H9 (cell line): ENCODE data around the gene PA2G4. TPM values are rescaled to one million over a fixed set of nuclear protein-coding genes. Genes with fewer than 3 reads are reported as not detected.

ENCODE experiments used
- DNase-seq: peaks from one replicate; pipeline ENCODE4 v3.0.0-alpha.2; 2017
- H2AFZ ChIP-seq: one replicate; pipeline ENCODE4 v1.6.1; 2013; ENCODE audit warnings: mild to moderate bottlenecking, low read length, control low read depth, moderate library complexity
- H2AK5ac ChIP-seq: 2 replicates; pipeline ENCODE4 v1.6.1; 2013; ENCODE audit warnings: low read length, control low read depth, mixed read lengths; ENCODE audit not compliant: insufficient read length
- H2BK120ac ChIP-seq: one replicate; pipeline ENCODE4 v1.6.1; 2013; ENCODE audit warnings: low read depth, mild to moderate bottlenecking, low read length, control low read depth, inconsistent platforms; ENCODE audit not compliant: poor library complexity, severe bottlenecking
- H2BK12ac ChIP-seq: 2 replicates; pipeline ENCODE4 v1.6.1; 2013; ENCODE audit warnings: low read length, control low read depth, mixed read lengths, low read depth; ENCODE audit not compliant: insufficient read length
- H2BK15ac ChIP-seq: 2 replicates; pipeline ENCODE4 v1.6.1; 2013; ENCODE audit warnings: low read depth, low read length, control low read depth
- H2BK20ac ChIP-seq: one replicate; pipeline ENCODE4 v1.6.1; 2013; ENCODE audit warnings: low read depth, mild to moderate bottlenecking, low read length, control low read depth, inconsistent platforms; ENCODE audit not compliant: poor library complexity, severe bottlenecking
- H2BK5ac ChIP-seq: 2 replicates; pipeline ENCODE4 v1.6.1; 2013; ENCODE audit warnings: low read length, control low read depth, mixed read lengths; ENCODE audit not compliant: insufficient read length
- H3K14ac ChIP-seq: 2 replicates; pipeline ENCODE4 v1.6.1; 2013; ENCODE audit warnings: low read length, control low read depth; ENCODE audit not compliant: insufficient read depth
- H3K18ac ChIP-seq: 2 replicates; pipeline ENCODE4 v1.6.1; 2013; ENCODE audit warnings: low read depth, mild to moderate bottlenecking, mixed read lengths, low read length, control low read depth; ENCODE audit not compliant: insufficient read length
- H3K23ac ChIP-seq: 2 replicates; pipeline ENCODE4 v1.6.1; 2013; ENCODE audit warnings: low read length, control low read depth, mixed read lengths, low read depth; ENCODE audit not compliant: insufficient read length
- H3K23me2 ChIP-seq: 2 replicates; pipeline ENCODE4 v1.6.1; 2013; ENCODE audit warnings: low read depth, mild to moderate bottlenecking, mixed read lengths, low read length, control low read depth; ENCODE audit not compliant: insufficient read length, poor library complexity, severe bottlenecking
- H3K27ac ChIP-seq: 2 replicates; pipeline ENCODE4 v1.5.1; 2013; ENCODE audit warnings: low read length, control low read depth, mixed read lengths, low read depth; ENCODE audit not compliant: insufficient read length
- H3K27me3 ChIP-seq: 2 replicates; pipeline ENCODE4 v1.6.1; 2013; ENCODE audit warnings: low read length, control low read depth, inconsistent platforms; ENCODE audit not compliant: insufficient read depth
- H3K4ac ChIP-seq: 2 replicates; pipeline ENCODE4 v1.6.1; 2013; ENCODE audit warnings: low read depth, mild to moderate bottlenecking, control low read depth, inconsistent platforms, low read length, moderate library complexity
- H3K4me1 ChIP-seq: 2 replicates; pipeline ENCODE4 v1.6.1; 2013; ENCODE audit warnings: low read length, control low read depth, inconsistent platforms; ENCODE audit not compliant: insufficient read depth
- H3K4me2 ChIP-seq: 2 replicates; pipeline ENCODE4 v1.6.1; 2013; ENCODE audit warnings: low read length, control low read depth, mixed read lengths; ENCODE audit not compliant: insufficient read length, insufficient read depth
- H3K56ac ChIP-seq: 2 replicates; pipeline ENCODE4 v1.6.1; 2013; ENCODE audit warnings: low read depth, mild to moderate bottlenecking, mixed read lengths, low read length, control low read depth; ENCODE audit not compliant: insufficient read length
- H3K79me1 ChIP-seq: 2 replicates; pipeline ENCODE4 v1.6.1; 2013; ENCODE audit warnings: low read depth, mild to moderate bottlenecking, moderate library complexity, low read length, control low read depth, inconsistent platforms; ENCODE audit not compliant: insufficient read depth, poor library complexity, severe bottlenecking
- H3K79me2 ChIP-seq: 2 replicates; pipeline ENCODE4 v1.6.1; 2013; ENCODE audit warnings: low read length, control low read depth, inconsistent platforms; ENCODE audit not compliant: insufficient read depth
- H3K9ac ChIP-seq: 2 replicates; pipeline ENCODE4 v1.6.1; 2013; ENCODE audit warnings: low read length, control low read depth, mixed read lengths; ENCODE audit not compliant: insufficient read length; ENCODE audit errors: extremely low read depth
- H3K9me3 ChIP-seq: one replicate; pipeline ENCODE4 v1.6.1; 2013; ENCODE audit warnings: low read depth, low read length, inconsistent platforms; ENCODE audit not compliant: control insufficient read depth
- H3T11ph ChIP-seq: one replicate; pipeline ENCODE4 v1.6.1; 2013; ENCODE audit warnings: mild to moderate bottlenecking, low read length, control low read depth, inconsistent platforms
- H4K20me1 ChIP-seq: one replicate; pipeline ENCODE4 v1.6.1; 2013; ENCODE audit not compliant: control insufficient read depth, insufficient read length, insufficient read depth
- H4K5ac ChIP-seq: 2 replicates; pipeline ENCODE4 v1.6.1; 2013; ENCODE audit warnings: low read depth, mild to moderate bottlenecking, mixed read lengths, low read length, control low read depth; ENCODE audit not compliant: insufficient read length
- H4K8ac ChIP-seq: replicated peaks from 2 replicates; pipeline ENCODE4 v1.6.1; 2013; ENCODE audit warnings: low read length, control low read depth, mixed read lengths, low read depth; ENCODE audit not compliant: insufficient read length
- H4K91ac ChIP-seq: 2 replicates; pipeline ENCODE4 v1.6.1; 2013; ENCODE audit warnings: low read depth, mild to moderate bottlenecking, moderate library complexity, mixed read lengths, low read length, control low read depth; ENCODE audit not compliant: insufficient read length
- H3K27ac Mint-ChIP-seq, 3 experiments: 2 replicates in 2 of 3; 3 replicates in 1 of 3; pipeline ENCODE4 v1.8.0; 2020 to 2021; ENCODE audit warnings: mixed read lengths in 3 of 3, mild to moderate bottlenecking in 1 of 3, moderate library complexity in 1 of 3
- H3K27me3 Mint-ChIP-seq: 2 replicates; pipeline ENCODE4 v1.8.0; 2021; ENCODE audit warnings: low read depth, mild to moderate bottlenecking, moderate library complexity, mixed read lengths
- H3K36me3 Mint-ChIP-seq, 3 experiments: 2 replicates in 2 of 3; 3 replicates in 1 of 3; pipeline ENCODE4 v1.8.0; 2020 to 2021; ENCODE audit warnings: low read depth in 3 of 3, mixed read lengths in 3 of 3; ENCODE audit not compliant: insufficient read depth in 1 of 3
- H3K4me1 Mint-ChIP-seq, 2 experiments: 2 replicates each; pipeline ENCODE4 v1.8.0; 2020; ENCODE audit warnings: mixed read lengths in 2 of 2
- H3K4me3 Mint-ChIP-seq, 2 experiments: 2 replicates in 1 of 2; 3 replicates in 1 of 2; pipeline ENCODE4 v1.8.0; 2020 to 2021; ENCODE audit warnings: mild to moderate bottlenecking in 2 of 2, mixed read lengths in 2 of 2, moderate library complexity in 1 of 2
- H3K9me3 Mint-ChIP-seq, 2 experiments: 2 replicates in 1 of 2; 3 replicates in 1 of 2; pipeline ENCODE4 v1.8.0; 2020; ENCODE audit warnings: mild to moderate bottlenecking in 2 of 2, mixed read lengths in 2 of 2, moderate library complexity in 1 of 2
- CTCF ChIP-seq: fragments of 200-600 bp; sonication (generic); conservative IDR thresholded peaks from 3 replicates; pipeline ENCODE4 v1.8.0; 2021; ENCODE audit warnings: antibody characterized with exemption, mild to moderate bottlenecking
- WGBS: extraction: QIAGEN DNeasy Blood & Tissue Kit; methylation state at CpG from one replicate; pipeline ENCODE4 v1.1.7; 2013; ENCODE audit warnings: missing lambda C conversion rate, low lambda C conversion rate, mixed read lengths; ENCODE audit not compliant: insufficient read length; ENCODE audit errors: extremely low coverage; 5-methylcytosine and 5-hydroxymethylcytosine counted together
- total RNA-seq: library from RNA; stranded (reverse); gene quantifications from 2 replicates; pipeline ENCODE4 v1.2.1, GENCODE V29; 2021

PA2G4 gene
- total RNA-seq, 1 experiment from 2014 or later, result 248 TPM

GRCh38 chr12:56127888-56128669 is 23.7 kb downstream of the PA2G4 start, which contains the start of gene ESYT1:
Gene ESYT1 (plus strand): TSS chr12:56128267. CDS start chr12:56128320, 53 bp downstream.
- Histone ChIP-seq H3K23ac (no peak within 1 kb of the TSS), H2BK120ac (no peak within 1 kb of the TSS), H3K9me3 (no peaks in the 10 kb centered on the region), H3K79me1 (no peaks in the 10 kb centered on the region), H3K4me1 (no peaks in the 10 kb centered on the region), H2BK12ac (no peak within 1 kb of the TSS), H4K20me1 (no peaks in the 10 kb centered on the region), H3K18ac (peak within 1 kb of the TSS; percentile 74), H3K4me2 (peak within 1 kb of the TSS; percentile 100), H3K23me2 (peaks cover 17% of the 10 kb centered on the region), H2AFZ (no peak within 1 kb of the TSS), H2BK20ac (no peak within 1 kb of the TSS), H4K5ac (no peak within 1 kb of the TSS), H3K9ac (peak within 1 kb of the TSS; percentile 84), H3K4ac (no peak within 1 kb of the TSS), H2BK15ac (no peak within 1 kb of the TSS), H3K27me3 (no peaks in the 10 kb centered on the region), H4K91ac (no peak within 1 kb of the TSS), H3K79me2 (no peaks in the 10 kb centered on the region), H3K56ac (no peak within 1 kb of the TSS), H4K8ac (no peak within 1 kb of the TSS), H3K14ac (peak within 1 kb of the TSS; percentile 87), H3K27ac (peak within 1 kb of the TSS; percentile 42), H2BK5ac (no peak within 1 kb of the TSS), H2AK5ac (no peak within 1 kb of the TSS), H3T11ph (peak within 1 kb of the TSS; percentile 38)
- TF ChIP-seq CTCF, result no peak
- H3K27ac Mint-ChIP-seq, result peak within 1 kb of the TSS; percentile 99
- no peaks in the 10 kb centered on the region; a peak in 1 of 5 replicates for H3K9me3 Mint-ChIP-seq
- no CpG with 5 or more reads among the region's 49 CpGs for WGBS
- H3K36me3 Mint-ChIP-seq, result peaks cover 28 to 34% (median 30%) of the 10 kb centered on the region in 3 experiments
- DNase-seq, result peak; percentile 100
- peaks cover 26 to 27% of the 10 kb centered on the region in 2 experiments for H3K4me1 Mint-ChIP-seq
- peak within 1 kb of the TSS; percentile 88 to 98 for H3K4me3 Mint-ChIP-seq
- H3K27me3 Mint-ChIP-seq, result no peaks in the 10 kb centered on the region
